Aortic smooth muscle cell (primary cell): Measurements from ENCODE around the gene RECQL5. TPM values are rescaled to one million over a fixed set of nuclear protein-coding genes. Genes with fewer than 3 reads are reported as not detected.

Experiments used
- total RNA-seq: library from RNA; depleted of rRNA; stranded (reverse); fragments of >200 nt; gene quantifications from 2 replicates; pipeline ENCODE4 v1.2.3, GENCODE V29; 2014

Gene RECQL5
- 14.3 and 15.6 TPM in 2 replicates for total RNA-seq

DNA sequence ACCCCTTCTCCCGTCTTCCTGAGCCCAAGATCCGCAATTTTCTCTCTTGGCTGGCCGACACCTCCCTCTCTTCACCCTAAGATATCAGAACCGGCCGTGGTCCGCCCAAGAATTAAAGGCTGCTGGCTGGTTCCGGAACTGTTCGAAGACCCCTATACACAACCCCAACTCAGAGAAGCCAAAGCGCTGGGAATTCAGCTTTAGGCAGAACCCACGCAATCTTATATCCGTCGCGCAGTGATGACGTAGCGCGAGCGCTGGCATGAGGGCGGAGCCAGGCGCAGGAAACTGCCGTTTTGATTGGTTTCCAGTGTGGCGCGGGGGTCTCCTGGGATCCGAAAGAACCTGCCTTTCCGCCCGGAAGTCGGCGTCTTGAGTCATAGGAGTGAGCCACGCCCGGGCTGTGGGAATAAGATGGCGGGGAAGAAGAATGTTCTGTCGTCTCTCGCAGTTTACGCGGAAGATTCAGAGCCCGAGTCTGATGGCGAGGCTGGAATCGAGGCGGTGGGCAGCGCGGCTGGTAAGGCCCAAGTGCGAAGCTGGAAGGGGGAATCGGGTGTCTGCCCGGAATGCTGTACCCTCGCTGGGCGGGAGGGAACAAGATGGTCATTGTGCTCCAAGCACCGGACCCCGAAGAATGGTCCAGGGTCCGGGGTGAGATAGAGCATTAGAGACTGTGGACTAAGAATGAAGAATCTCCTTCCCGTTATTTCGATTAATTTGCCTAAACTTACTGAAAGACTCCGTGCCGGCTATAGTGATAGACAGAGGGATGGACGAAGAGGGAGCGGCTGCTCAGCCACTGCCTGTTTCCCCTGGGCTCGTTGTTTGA lies at the start of gene RECQL5, which contains the start of gene SAP30BP:
RECQL5 (minus strand) TSS at position 196 of the 832 bp plus-strand sequence. CDS start 597 bp downstream, outside the sequence.
SAP30BP (plus strand) TSS at position 380 of the 832 bp plus-strand sequence; CDS start at position 415, 35 bp downstream.

GRCh38 chr17:75632863-75633485 lies 34.0 kb downstream of the RECQL5 start, which contains the start of gene SMIM5:
TSS of gene SMIM5 (plus strand) at chr17:75633434. CDS start at chr17:75640202, 6,768 bp downstream.

GRCh38 chr17:75587675-75588595 lies 79.0 kb downstream of the RECQL5 start, which contains the start of gene MYO15B:
TSS of gene MYO15B (plus strand) at chr17:75587800. CDS start at chr17:75588058, 258 bp downstream.

Other genes with a start within 250 kb of the RECQL5 start
- 17.8 and 21.5 TPM in 2 replicates for gene TMEM94, start 210.5 kb downstream of the RECQL5 start, total RNA-seq
- 5.4 and 7.8 TPM in 2 replicates for gene CASKIN2, start 151.6 kb downstream of the RECQL5 start, total RNA-seq
- gene TSEN54, start 150.6 kb downstream of the RECQL5 start, total RNA-seq: 5.8 and 8.2 TPM in 2 replicates
- 0.40 and 0.44 TPM in 2 replicates for gene LLGL2, start 141.5 kb downstream of the RECQL5 start, total RNA-seq
- gene MYO15B, start 79.4 kb downstream of the RECQL5 start, total RNA-seq: 2.9 and 3.3 TPM in 2 replicates
- 0.12 TPM in 1 of 2 replicates, not detected in the other for gene SMIM5, start 33.7 kb downstream of the RECQL5 start, total RNA-seq
- gene SAP30BP, start 184 bp upstream of the RECQL5 start, total RNA-seq: 51.7 and 62.6 TPM in 2 replicates
- 0.37 and 0.40 TPM in 2 replicates for gene ITGB4, start 54.3 kb upstream of the RECQL5 start, total RNA-seq
- gene GALK1, start 98.0 kb upstream of the RECQL5 start, total RNA-seq: 44.9 and 46.5 TPM in 2 replicates
- gene UNK, start 117.7 kb upstream of the RECQL5 start, total RNA-seq: 12.7 and 19.5 TPM in 2 replicates
- gene UNC13D, start 177.2 kb upstream of the RECQL5 start, total RNA-seq: 1.5 TPM in 2 replicates
- gene WBP2, start 188.2 kb upstream of the RECQL5 start, total RNA-seq: 33.2 and 41.2 TPM in 2 replicates
- 10.0 and 21.8 TPM in 2 replicates for gene TRIM47, start 211.4 kb upstream of the RECQL5 start, total RNA-seq
- 8.5 and 10.8 TPM in 2 replicates for gene TRIM65, start 229.8 kb upstream of the RECQL5 start, total RNA-seq
- gene MRPL38, start 237.7 kb upstream of the RECQL5 start, total RNA-seq: 20.4 and 24.0 TPM in 2 replicates